MM.1S (cell line): ENCODE measurements around the gene MMAB.

Source experiments
- DNase-seq: peaks from one replicate; pipeline ENCODE4 v3.0.0-alpha.2; 2015
- H2AFZ ChIP-seq: fragments of 300-600 bp; sonication (generic); 2 replicates; pipeline ENCODE4 v1.6.0; 2016; ENCODE audit warnings: antibody characterized with exemption, low read length
- H3F3A ChIP-seq: fragments of 300-600 bp; sonication (generic); 2 replicates; pipeline ENCODE4 v1.6.1; 2016; ENCODE audit warnings: mild to moderate bottlenecking, antibody characterized with exemption, low read length, moderate library complexity, mixed read lengths; ENCODE audit not compliant: insufficient read depth
- H3K27ac ChIP-seq: fragments of 300-600 bp; sonication (generic); 2 replicates; pipeline ENCODE4 v1.5.1; 2016; ENCODE audit warnings: mild to moderate bottlenecking, low read length
- H3K27me3 ChIP-seq: fragments of 300-600 bp; sonication (generic); replicated peaks from 2 replicates; pipeline ENCODE4 v1.6.0; 2016; ENCODE audit warnings: low read length; ENCODE audit not compliant: insufficient read depth
- H3K36me3 ChIP-seq: fragments of 300-600 bp; sonication (generic); replicated peaks from 2 replicates; pipeline ENCODE4 v1.6.1; 2016; ENCODE audit warnings: mild to moderate bottlenecking, low read length, mixed read lengths; ENCODE audit not compliant: insufficient read depth
- H3K4me1 ChIP-seq: fragments of 300-600 bp; sonication (generic); 2 replicates; pipeline ENCODE4 v1.6.1; 2016; ENCODE audit warnings: low read length, mixed read lengths
- H3K4me2 ChIP-seq: fragments of 300-600 bp; sonication (generic); 2 replicates; pipeline ENCODE4 v1.6.0; 2016; ENCODE audit warnings: low read depth, low read length
- H3K4me3 ChIP-seq: fragments of 300-600 bp; sonication (generic); 2 replicates; pipeline ENCODE4 v1.5.1; 2016; ENCODE audit warnings: low read length, mixed read lengths
- H3K79me2 ChIP-seq: fragments of 300-600 bp; sonication (generic); 2 replicates; pipeline ENCODE4 v1.6.1; 2016; ENCODE audit warnings: mixed run types, low read length, mixed read lengths
- H3K9ac ChIP-seq: fragments of 300-600 bp; sonication (generic); 2 replicates; pipeline ENCODE4 v1.6.1; 2016; ENCODE audit warnings: low read length, mixed read lengths
- H3K9me2 ChIP-seq: fragments of 300-600 bp; sonication (generic); replicated peaks from 2 replicates; pipeline ENCODE4 v1.6.1; 2016; ENCODE audit warnings: mild to moderate bottlenecking, low read length, mixed read lengths; ENCODE audit not compliant: insufficient read depth
- H3K9me3 ChIP-seq: fragments of 300-600 bp; sonication (generic); replicated peaks from 2 replicates; pipeline ENCODE4 v1.6.1; 2016; ENCODE audit warnings: mild to moderate bottlenecking, low read length, mixed read lengths; ENCODE audit not compliant: insufficient read depth
- H4K20me1 ChIP-seq: fragments of 300-600 bp; sonication (generic); 2 replicates; pipeline ENCODE4 v1.6.1; 2016; ENCODE audit warnings: mild to moderate bottlenecking, low read length, moderate library complexity, mixed read lengths; ENCODE audit not compliant: insufficient read depth
- CTCF ChIP-seq: fragments of 300-600 bp; sonication (generic); IDR thresholded peaks from 2 replicates; pipeline ENCODE4 v1.5.1; 2016; ENCODE audit warnings: antibody characterized with exemption, low read length, mixed read lengths
- EZH2 ChIP-seq: fragments of 300-600 bp; sonication (generic); optimal IDR thresholded peaks from 2 replicates; pipeline ENCODE3; 2017; ENCODE audit warnings: low read depth, mild to moderate bottlenecking, antibody characterized with exemption, low read length, mixed read lengths
- EZH2phosphoT487 ChIP-seq: fragments of 300-600 bp; sonication (generic); IDR thresholded peaks from 2 replicates; pipeline ENCODE4 v1.6.1; 2018; ENCODE audit warnings: antibody characterized with exemption, low read length

MMAB gene

GRCh38 chr12:109596418-109597244 lies 23.3 kb upstream of the MMAB start:
- DNase-seq: no peak
- no peaks in the 10 kb centered on the region for H3K9me2 ChIP-seq

GRCh38 chr12:109595321-109595902 lies 22.1 kb upstream of the MMAB start:
- no peaks in the 10 kb centered on the region for H3K4me1 ChIP-seq
- no peak overlapping the region for H3K9ac ChIP-seq
- H4K20me1 ChIP-seq: no peaks in the 10 kb centered on the region
- no peaks in the 10 kb centered on the region for H3K9me3 ChIP-seq
- no peaks in the 10 kb centered on the region for H3K79me2 ChIP-seq
- H3K27ac ChIP-seq: no peak overlapping the region
- H3K36me3 ChIP-seq: no peaks in the 10 kb centered on the region
- no peak overlapping the region for H2AFZ ChIP-seq
- no peak overlapping the region for H3K4me2 ChIP-seq
- TF ChIP-seq EZH2phosphoT487 (no peak), EZH2 (no peak), CTCF (no peak)
- H3K27me3 ChIP-seq: no peaks in the 10 kb centered on the region
- no peaks in the 10 kb centered on the region for H3F3A ChIP-seq
- no peak for DNase-seq
- no peaks in the 10 kb centered on the region for H3K9me2 ChIP-seq
- H3K4me3 ChIP-seq: no peak overlapping the region

More at GRCh38 chr12:109596418-109597244, 23.3 kb upstream of the MMAB start:
- Histone ChIP-seq H2AFZ (no peak overlapping the region), H4K20me1 (no peaks in the 10 kb centered on the region), H3K9ac (no peak overlapping the region), H3K4me1 (no peaks in the 10 kb centered on the region), H3K4me2 (no peak overlapping the region), H3F3A (no peaks in the 10 kb centered on the region), H3K79me2 (no peaks in the 10 kb centered on the region), H3K4me3 (no peak overlapping the region), H3K27ac (no peak overlapping the region), H3K27me3 (no peaks in the 10 kb centered on the region), H3K36me3 (no peaks in the 10 kb centered on the region), H3K9me3 (no peaks in the 10 kb centered on the region)
- TF ChIP-seq EZH2 (no peak), CTCF (no peak), EZH2phosphoT487 (no peak)

- Histone ChIP-seq H3K4me3 (no peak overlapping the region), H2AFZ (no peak overlapping the region), H3K36me3 (no peaks in the 10 kb centered on the region), H3F3A (no peaks in the 10 kb centered on the region), H3K9me2 (no peaks in the 10 kb centered on the region), H3K27ac (no peak overlapping the region), H3K79me2 (no peaks in the 10 kb centered on the region), H4K20me1 (no peaks in the 10 kb centered on the region), H3K9ac (no peak overlapping the region), H3K27me3 (no peaks in the 10 kb centered on the region), H3K4me1 (no peaks in the 10 kb centered on the region), H3K4me2 (no peak overlapping the region), H3K9me3 (no peaks in the 10 kb centered on the region)
- no peak for DNase-seq
- no peak for TF ChIP-seq EZH2phosphoT487
- TF ChIP-seq CTCF: no peak
- TF ChIP-seq EZH2: no peak
Measured at GRCh38 chr12:109594556-109595317, 21.4 kb upstream of the MMAB start.
